HFF-Myc (cell line): ENCODE results near the gene DFFA.
"Not testable (repeated sequence)": the region's sequence is repeated elsewhere in the genome, so short reads cannot be mapped to it uniquely, and the experiment has no call there.

Experiments used
- DNase-seq: peaks from one replicate; pipeline ENCODE4 v3.0.0-alpha.2; 2011; ENCODE audit warnings: low read depth; ENCODE audit errors: extremely low read depth
- H3K4me3 ChIP-seq: replicated peaks from 2 replicates; pipeline ENCODE4 v1.5.1; 2011; ENCODE audit warnings: low read depth, mild to moderate bottlenecking, control low read depth, low read length
- TF ChIP-seq, protein P1 (sequence below): IDR thresholded peaks from 2 replicates; pipeline ENCODE4 v1.5.1; 2012; ENCODE audit warnings: mild to moderate bottlenecking, low read depth, low read length, control low read depth; ENCODE audit errors: missing control alignments

Gene DFFA

GRCh38 chr1:10510520-10511493 is 38.5 kb upstream of the DFFA start:
- DNase-seq, result peak; percentile 53
- peak overlapping the region; percentile 18; the same call in 1 of the 2 replicates for H3K4me3 ChIP-seq
- TF ChIP-seq, protein P1, sequence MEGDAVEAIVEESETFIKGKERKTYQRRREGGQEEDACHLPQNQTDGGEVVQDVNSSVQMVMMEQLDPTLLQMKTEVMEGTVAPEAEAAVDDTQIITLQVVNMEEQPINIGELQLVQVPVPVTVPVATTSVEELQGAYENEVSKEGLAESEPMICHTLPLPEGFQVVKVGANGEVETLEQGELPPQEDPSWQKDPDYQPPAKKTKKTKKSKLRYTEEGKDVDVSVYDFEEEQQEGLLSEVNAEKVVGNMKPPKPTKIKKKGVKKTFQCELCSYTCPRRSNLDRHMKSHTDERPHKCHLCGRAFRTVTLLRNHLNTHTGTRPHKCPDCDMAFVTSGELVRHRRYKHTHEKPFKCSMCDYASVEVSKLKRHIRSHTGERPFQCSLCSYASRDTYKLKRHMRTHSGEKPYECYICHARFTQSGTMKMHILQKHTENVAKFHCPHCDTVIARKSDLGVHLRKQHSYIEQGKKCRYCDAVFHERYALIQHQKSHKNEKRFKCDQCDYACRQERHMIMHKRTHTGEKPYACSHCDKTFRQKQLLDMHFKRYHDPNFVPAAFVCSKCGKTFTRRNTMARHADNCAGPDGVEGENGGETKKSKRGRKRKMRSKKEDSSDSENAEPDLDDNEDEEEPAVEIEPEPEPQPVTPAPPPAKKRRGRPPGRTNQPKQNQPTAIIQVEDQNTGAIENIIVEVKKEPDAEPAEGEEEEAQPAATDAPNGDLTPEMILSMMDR, result no peak

- TF ChIP-seq, protein P1, result no peak
- peak overlapping the region; percentile 18; the same call in 1 of the 2 replicates for H3K4me3 ChIP-seq
- DNase-seq, result no peak
Measured at GRCh38 chr1:10509809-10510509, 37.6 kb upstream of the DFFA start.

DNA sequence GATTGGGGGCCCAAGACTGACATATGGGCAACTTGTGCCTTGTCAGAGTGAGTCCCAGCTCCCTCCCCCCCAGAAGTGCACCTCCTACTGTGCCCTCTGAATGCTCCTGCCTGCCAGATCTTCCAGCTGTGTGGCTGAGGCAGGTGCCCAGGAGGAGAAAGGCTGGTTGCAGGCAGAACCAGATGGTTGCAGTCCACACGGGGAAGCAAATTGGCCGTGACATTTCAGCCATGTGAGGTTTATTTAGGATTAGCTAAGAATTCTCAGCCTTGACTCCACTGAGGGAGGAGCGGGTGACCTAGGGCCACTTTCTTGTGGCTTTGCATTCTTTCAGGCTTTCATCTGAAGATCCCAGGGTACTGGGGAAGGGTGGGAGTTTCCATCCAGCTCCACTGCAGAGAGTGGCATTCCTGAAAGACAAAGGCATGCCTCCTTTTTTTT is 36.2 kb upstream of the DFFA start:
- H3K4me3 ChIP-seq, result no peak overlapping the region
- peak; percentile 17 for DNase-seq
- TF ChIP-seq, protein P1, result no peak

DNA sequence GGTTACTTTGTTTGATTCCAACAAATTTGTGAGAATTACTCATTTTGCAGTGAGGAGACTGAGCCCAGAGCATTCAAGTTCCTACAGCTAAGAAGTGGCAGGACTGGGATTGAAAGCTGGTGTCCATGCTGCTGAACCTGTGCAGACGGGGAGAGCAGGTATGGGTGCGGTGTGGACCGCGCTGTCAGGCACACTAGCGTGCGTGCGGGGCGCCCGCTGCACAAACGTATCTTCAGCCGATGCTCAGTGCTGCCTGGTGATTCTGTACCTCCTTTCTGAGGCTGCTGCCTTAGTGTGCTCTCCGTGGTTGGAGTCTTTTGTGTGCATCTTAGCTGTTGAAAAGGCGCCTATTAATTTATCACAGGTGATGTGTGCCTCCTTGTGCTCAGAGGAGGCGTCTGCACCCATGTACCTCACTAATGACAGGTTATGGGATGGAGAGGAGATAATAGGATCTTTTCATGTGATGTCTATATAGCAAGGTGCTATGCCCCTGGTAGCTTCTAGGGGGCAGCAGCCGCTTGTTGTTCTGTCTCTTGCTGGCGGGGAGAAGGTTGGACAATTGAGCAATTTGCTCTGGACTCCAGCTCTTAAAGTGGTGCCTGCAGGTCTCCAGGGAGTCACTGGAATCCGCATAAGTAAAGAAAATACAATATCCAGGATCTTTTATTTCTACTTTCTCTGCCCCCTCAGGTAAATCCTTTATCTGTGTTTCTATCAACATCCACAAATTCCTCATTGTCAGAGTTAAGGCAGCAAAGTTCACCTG is 35.0 kb upstream of the DFFA start:
- DNase-seq, result peak; percentile 31

GRCh38 chr1:10506677-10507047 is 34.3 kb upstream of the DFFA start:
- H3K4me3 ChIP-seq, result no peak overlapping the region
- DNase-seq, result no peak
- TF ChIP-seq, protein P1, result no peak

More for the DNA sequence above, 35.0 kb upstream of the DFFA start:
- TF ChIP-seq, protein P1, result peak; percentile 86
- H3K4me3 ChIP-seq, result no peak overlapping the region

GRCh38 chr1:10506046-10506676 is 33.8 kb upstream of the DFFA start:
- not testable (repeated sequence) for DNase-seq, H3K4me3 ChIP-seq
